NCI-H526 (cell line): ENCODE measurements around the gene TTC16.
A peak's percentile ranks its signal among the peaks of the same experiment; 100 is the strongest.

ENCODE experiments used
- DNase-seq, 2 experiments: peaks; one replicate each; lab custom pipeline; 2025; lab: John Stamatoyannopoulos, UW

TTC16 gene, protein sequence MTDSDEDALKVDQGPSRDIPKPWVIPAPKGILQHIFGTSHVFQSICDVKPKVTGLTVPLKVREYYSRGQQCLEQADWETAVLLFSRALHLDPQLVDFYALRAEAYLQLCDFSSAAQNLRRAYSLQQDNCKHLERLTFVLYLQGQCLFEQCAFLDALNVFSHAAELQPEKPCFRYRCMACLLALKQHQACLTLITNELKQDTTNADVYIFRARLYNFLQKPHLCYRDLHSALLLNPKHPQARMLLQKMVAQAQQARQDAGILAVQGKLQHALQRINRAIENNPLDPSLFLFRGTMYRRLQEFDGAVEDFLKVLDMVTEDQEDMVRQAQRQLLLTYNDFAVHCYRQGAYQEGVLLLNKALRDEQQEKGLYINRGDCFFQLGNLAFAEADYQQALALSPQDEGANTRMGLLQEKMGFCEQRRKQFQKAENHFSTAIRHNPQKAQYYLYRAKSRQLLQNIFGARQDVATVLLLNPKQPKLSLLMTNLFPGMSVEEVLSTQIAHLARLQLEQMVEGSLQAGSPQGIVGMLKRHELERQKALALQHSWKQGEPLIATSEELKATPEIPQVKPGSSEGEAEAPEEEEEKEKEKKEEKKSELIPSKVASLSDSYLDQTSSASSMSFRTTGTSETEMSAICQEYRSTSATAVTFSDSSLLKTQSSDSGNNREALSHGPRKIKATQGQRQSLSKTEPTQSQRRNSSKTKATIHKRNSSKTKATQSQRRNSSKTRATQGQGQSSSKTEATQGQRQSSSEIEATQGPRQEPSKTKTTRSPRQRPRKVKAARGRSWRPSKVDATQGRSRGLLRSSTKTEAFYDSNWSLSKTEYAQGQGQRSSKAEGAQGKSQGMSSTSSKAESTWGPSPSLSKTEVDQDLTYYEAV

DNA sequence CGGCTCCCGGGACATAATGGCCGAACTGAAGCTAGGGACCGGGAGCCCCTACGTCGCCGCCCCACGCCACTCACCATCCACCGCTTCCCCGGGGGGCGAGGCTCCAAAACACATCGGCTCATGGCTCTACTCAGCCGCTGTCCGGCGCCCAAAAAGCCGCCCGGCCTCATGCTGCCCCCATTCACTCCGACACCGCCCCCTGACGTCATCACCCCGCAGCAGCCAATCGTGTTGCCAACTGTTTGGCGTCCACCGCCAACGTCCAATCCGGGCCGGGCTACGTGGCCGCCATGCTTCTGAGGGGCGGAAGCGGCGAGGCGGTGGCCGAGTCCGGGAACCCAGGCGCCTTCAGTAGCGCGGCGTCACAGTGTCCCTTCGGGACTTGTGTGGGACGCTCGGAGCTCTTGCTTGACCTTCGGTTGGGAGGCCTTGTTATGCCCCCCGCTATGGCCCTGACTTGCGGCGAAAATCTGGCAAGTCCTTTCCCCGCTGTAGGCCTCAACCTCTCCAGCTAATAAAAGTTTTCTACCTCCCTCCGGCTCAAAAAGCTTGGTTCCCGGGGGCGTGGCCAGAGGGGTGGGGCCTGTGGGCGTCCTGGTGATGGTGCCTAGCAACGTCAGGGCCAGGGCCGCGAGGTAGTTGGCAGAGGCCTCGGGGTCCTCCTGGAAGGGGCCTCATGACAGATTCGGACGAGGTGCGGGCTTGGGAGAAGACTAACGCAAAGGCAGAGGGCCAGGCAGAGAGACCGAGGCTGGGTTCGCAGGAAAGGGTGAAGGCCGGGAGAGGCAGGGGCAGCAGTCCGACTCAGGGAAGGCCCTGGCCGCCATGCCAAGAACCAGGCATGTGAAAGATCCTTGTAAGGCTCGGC is at the start of gene TTC16, which contains the start of gene PTRH1:
Gene TTC16, plus strand, starts transcription at position 610 of the 868 bp plus-strand sequence. Its CDS starts 67 bp downstream, at position 677.
Gene PTRH1, minus strand, starts transcription at position 194 of the 868 bp plus-strand sequence. Its CDS starts 24 bp downstream, at position 170.
- peak; percentile 60 to 92 for DNase-seq

- no peak for DNase-seq
Observed at GRCh38 chr9:127667127-127667844, 48.6 kb upstream of the TTC16 start.

- DNase-seq, result no peak
Observed at GRCh38 chr9:127667906-127668305, 48.0 kb upstream of the TTC16 start.

DNA sequence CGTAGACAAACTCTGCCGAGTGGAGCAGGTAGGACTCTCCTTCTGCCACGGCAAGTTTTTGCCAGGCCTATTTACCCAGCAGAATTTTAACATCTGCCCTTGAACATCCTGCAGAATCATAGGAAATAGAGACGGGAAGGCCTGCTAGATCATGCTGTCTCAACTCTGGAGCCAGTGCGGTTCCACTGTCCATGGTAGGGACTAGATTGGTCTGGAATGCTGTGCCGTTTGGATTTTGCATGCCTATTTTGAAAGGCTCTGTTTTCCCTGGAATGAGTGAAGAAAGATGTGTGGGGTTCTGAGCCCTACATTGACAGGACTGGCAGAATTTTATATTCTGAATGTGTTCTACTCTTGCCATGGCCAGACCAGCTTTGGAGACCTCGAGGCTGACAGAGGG is 42.6 kb upstream of the TTC16 start:
- DNase-seq, result no peak

DNA sequence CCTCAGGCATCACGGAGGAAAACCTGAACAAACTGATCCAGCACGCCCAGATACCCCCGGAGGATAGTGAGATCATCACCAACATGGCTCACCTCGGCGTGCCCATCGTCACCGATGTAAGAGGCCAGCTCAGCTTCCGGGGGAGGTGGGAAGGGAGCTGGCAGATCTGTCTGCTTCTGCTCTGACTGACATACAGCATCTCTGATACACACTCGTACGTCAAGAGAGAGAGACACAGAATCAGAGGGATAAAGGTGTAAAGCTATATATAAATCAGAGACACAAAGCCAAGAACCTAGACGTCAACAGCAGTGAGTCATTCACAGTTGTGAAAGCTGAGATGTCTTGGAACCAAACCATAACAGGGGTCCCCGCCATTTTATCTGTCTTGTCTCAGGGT is 39.2 kb upstream of the TTC16 start:
- DNase-seq, result no peak

- DNase-seq, result no peak
Observed at GRCh38 chr9:127679506-127679905, 36.4 kb upstream of the TTC16 start.

DNA sequence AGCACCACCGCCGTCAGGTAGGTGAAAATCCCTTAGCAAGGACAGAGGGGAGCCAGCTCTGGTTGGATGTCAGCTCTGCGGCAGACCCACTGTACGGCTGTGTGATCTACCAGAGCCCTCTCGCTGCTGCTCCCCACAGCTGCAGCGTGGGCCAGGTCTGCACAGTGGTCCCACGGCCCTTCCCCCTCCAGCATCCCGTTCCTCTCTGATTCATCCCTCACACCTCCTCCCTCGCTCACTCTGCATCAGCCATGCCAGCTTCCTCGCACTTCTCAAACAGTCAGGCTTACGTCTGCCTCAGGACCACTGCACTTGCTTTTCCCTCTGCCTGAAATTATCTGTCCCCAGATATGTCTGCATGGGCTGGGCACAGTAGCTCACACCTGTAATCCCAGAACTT is 35.7 kb upstream of the TTC16 start:
- DNase-seq, result no peak

- DNase-seq, result no peak
Observed at GRCh38 chr9:127680846-127681245, 35.0 kb upstream of the TTC16 start.

DNA sequence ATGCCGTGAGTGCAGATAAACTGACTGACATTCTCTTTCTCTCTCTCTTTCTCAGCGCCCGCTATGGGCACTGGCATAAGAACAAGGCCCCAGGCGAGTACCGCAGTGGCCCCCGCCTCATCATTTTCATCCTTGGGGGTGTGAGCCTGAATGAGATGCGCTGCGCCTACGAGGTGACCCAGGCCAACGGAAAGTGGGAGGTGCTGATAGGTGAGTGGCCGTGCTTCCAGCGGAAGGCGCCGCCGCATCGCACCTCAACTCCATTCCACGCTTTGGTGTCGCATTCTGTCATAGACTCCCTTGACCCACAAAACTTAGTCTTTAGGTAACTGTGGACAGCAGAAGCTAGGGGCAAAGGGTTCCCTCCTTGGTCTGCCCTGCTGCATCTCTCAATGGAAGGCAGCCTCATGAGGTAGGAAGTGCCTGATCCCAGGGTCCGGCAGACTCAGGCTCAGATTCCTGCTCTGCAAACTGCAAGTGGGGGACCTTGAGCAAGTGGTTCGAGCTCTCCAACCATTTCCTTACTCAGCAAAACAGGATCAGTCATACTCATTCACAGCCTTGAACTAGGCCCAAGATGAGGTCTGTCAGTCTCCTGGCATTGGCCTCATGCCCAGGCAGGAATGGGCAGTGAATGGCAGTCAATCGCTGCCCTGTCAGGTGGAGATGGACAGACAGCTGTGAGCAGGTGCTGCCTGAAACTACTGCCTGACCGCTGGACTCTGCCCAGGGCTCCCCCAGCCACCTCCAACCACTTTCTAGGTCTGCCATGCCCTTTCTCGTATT is 33.3 kb upstream of the TTC16 start:
- no peak for DNase-seq

DNA sequence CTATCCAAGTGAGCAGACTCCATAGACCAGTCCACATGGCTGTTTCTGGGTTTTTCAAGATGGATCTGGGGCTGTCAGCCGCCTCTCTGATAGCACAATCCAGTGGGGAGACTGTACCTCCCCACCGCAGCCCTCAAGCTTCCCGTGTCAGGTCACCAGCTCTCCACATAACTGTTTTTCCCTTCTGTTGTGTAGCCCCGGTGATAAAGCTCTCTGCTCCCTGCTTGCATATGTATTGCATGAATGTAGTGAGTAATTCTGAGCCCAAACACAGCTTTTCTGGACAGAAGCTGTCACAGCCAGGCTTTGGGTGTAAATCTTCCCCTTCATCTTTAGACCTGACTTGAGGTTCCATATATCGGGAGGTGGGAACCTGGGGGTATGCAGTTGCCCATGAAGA is 32.2 kb upstream of the TTC16 start:
- DNase-seq, result no peak

DNA sequence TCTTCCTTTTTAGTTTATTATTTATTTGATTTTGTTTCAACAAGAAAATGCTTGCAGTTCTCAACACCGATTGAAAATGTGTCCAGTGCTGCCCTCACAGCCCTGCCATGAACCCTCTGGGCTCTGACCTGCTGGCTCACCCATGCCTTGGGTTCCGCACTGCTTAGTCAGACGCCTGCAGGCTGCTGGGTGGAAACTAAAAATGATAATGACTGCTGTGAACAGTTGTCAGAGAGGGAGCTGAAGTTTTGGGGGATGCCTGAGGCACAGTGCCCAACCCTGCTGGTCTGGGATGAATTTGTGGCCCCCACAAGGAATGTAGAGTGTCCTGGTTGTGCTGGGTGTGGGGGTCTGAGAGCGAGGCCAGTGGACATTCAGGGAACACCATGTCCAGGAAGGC is 31.3 kb upstream of the TTC16 start:
- DNase-seq, result no peak

GRCh38 chr9:127686461-127687393 is 29.2 kb upstream of the TTC16 start:
- DNase-seq, result no peak

GRCh38 chr9:127689329-127690000 is 26.4 kb upstream of the TTC16 start:
- DNase-seq, result no peak

GRCh38 chr9:127690735-127691134 is 25.1 kb upstream of the TTC16 start:
- no peak for DNase-seq

GRCh38 chr9:127692071-127692470 is 23.8 kb upstream of the TTC16 start:
- no peak for DNase-seq

DNA sequence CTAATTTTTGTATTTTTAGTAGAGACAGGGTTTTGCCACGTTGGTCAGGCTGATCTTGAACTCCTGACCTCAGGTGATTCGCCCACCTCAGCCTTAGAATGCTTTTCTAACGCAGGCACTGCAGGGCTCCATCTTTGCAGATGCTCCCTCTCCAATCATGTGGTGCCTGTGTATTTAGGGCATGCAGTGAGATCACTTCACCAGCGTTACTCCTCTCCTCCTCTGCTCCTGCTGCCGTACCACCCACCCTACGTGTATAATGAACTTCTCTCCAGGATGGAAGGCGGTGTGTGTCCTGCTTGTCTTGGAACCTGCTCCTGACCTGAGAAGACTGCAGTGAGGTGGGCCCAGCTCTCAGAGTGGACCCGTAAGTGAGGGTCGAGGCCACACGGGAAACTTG is 22.7 kb upstream of the TTC16 start:
- DNase-seq, result no peak

- DNase-seq, result no peak
Observed at GRCh38 chr9:127693697-127694096, 22.2 kb upstream of the TTC16 start.

DNA sequence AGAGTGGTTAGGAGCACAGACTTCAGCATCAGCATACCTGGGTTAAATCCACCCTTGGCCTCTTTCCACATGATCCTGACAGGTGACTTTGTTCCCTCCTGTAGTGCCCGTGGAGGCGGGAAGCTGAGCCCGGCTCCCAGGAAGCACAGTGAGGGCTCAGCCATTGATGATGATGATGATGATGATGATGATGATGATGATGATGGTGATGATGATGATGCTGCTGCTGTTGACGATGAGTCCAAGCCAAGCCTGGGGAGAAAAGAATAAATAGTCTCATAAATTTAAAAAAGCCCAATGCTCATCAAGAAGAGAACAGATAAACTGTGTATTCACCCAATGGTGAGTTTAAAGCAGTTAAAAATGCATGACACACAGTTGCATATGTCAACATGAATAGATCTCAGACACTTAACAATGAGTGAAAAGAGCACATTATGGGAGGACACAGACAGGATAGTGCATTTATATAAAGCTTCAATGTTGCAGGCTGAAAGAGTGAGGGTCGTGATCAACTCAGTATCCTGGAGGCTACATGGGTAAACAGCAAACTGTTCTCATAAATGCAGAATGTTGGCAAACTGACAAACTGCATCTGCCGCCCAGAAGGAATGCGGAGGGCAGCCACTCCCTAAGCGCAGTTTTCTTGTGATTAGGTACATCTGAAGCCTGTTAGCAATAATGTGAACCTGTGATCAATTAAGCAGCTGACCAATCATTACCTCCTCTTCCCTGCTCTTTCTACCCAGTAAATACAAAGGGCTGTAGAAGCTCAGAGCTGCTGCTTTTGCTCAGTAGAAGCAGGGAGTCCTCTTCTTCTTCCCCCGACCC is 20.8 kb upstream of the TTC16 start:
- DNase-seq, result no peak
